GM12878 (cell line): Measurements from ENCODE around the gene ZNF775. TPM values are rescaled to one million over a fixed set of nuclear protein-coding genes. Genes with fewer than 3 reads are reported as not detected.

Experiments used
- FOS ChIP-seq: IDR thresholded peaks from 3 replicates; pipeline ENCODE4 v1.6.1; 2011; ENCODE audit warnings: borderline replicate concordance; ENCODE audit not compliant: insufficient read length; ENCODE audit errors: extremely low read depth
- JUND ChIP-seq: IDR thresholded peaks from 2 replicates; pipeline ENCODE4 v1.6.1; 2012; ENCODE audit warnings: low read depth, mild to moderate bottlenecking, low read length, improper control_type of control experiment, moderate library complexity
- MEF2B ChIP-seq: fragments of 450-650 bp; IDR thresholded peaks from 2 replicates; pipeline ENCODE4 v1.6.1; 2018; ENCODE audit warnings: mild to moderate bottlenecking, moderate library complexity; ENCODE audit not compliant: partially characterized antibody, poor library complexity, severe bottlenecking
- MYB ChIP-seq: fragments of 150-350 bp; IDR thresholded peaks from 2 replicates; pipeline ENCODE4 v1.6.1; 2014; ENCODE audit warnings: mild to moderate bottlenecking, low read depth, low read length, borderline replicate concordance
- POLR2A ChIP-seq: IDR thresholded peaks from 2 replicates; pipeline ENCODE4 v1.6.1; 2011; ENCODE audit warnings: low read depth, mild to moderate bottlenecking, low read length
- POU2F2 ChIP-seq: IDR thresholded peaks from 3 replicates; pipeline ENCODE4 v1.6.1; 2011; ENCODE audit warnings: low read depth, mild to moderate bottlenecking, low read length, borderline replicate concordance
- RAD21 ChIP-seq: IDR thresholded peaks from 2 replicates; pipeline ENCODE4 v1.6.1; 2011; ENCODE audit warnings: mild to moderate bottlenecking, low read depth, low read length, moderate library complexity; ENCODE audit not compliant: insufficient read depth
- SP1 ChIP-seq: IDR thresholded peaks from one replicate; pipeline ENCODE4 v1.6.1; 2011; ENCODE audit warnings: low read depth, low read length
- ZNF217 ChIP-seq: fragments of 450-650 bp; IDR thresholded peaks from 2 replicates; pipeline ENCODE4 v1.6.1; 2017; ENCODE audit warnings: antibody characterized with exemption, mild to moderate bottlenecking
- polyA plus RNA-seq, 11 experiments: library from polyadenylated mRNA; depleted of rRNA in 4 of 11; unstranded in 6 of 11; stranded (reverse) in 5 of 11; fragments of >200 nt; fragmentation: Nextera tagmentation in 4 of 11; fragmentation: Illumina TruSeq in 1 of 11; extraction: Ambion mirVana in 4 of 11; extraction: Trizol in 1 of 11; gene quantifications; 1 replicate in 1 of 11; 2 replicates in 10 of 11; pipeline versions ENCODE4 v1.2.1 to v1.2.3, GENCODE V29; 2011 to 2016; ENCODE audit warnings: inconsistent platforms in 2 of 11, missing spikeins in 2 of 11, low read depth in 1 of 11
- total RNA-seq, 4 experiments: library from RNA; depleted of rRNA in 3 of 4; stranded (reverse); fragments of >200 nt in 3 of 4; fragmentation: Illumina TruSeq in 1 of 4; extraction: Trizol in 1 of 4; gene quantifications; 2 replicates each; pipeline versions ENCODE4 v1.2.1 to v1.2.3, GENCODE V29; 2013 to 2021
- TF ChIP-seq, protein P1 (sequence below): fragments of 450-650 bp; IDR thresholded peaks from 2 replicates; pipeline ENCODE4 v1.6.1; 2017; ENCODE audit warnings: antibody characterized with exemption, mild to moderate bottlenecking, moderate library complexity
- TF ChIP-seq, protein P2 (sequence below): fragments of 450-650 bp; IDR thresholded peaks from 2 replicates; pipeline ENCODE4 v1.6.1; 2017; ENCODE audit warnings: mild to moderate bottlenecking, low read depth, inconsistent platforms; ENCODE audit not compliant: poor library complexity, severe bottlenecking
- TF ChIP-seq, protein P3 (sequence below): fragments of 450-650 bp; IDR thresholded peaks from 2 replicates; pipeline ENCODE4 v1.6.1; 2017; ENCODE audit warnings: mild to moderate bottlenecking
- TF ChIP-seq, protein P4 (sequence below): fragments of 450-650 bp; IDR thresholded peaks from 2 replicates; pipeline ENCODE4 v1.6.1; 2017; ENCODE audit warnings: mild to moderate bottlenecking, moderate library complexity

The ZNF775 gene
- total and polyA plus RNA-seq, 10 of the 15 experiments (the other 5 are each of a cell fraction or from before 2014, with no cell fraction given), result 0.05 to 14.3 (median 2.1) TPM

GRCh38 chr7:150389532-150389816, 10.3 kb downstream of the ZNF775 start (continued):
- TF ChIP-seq, protein P1, sequence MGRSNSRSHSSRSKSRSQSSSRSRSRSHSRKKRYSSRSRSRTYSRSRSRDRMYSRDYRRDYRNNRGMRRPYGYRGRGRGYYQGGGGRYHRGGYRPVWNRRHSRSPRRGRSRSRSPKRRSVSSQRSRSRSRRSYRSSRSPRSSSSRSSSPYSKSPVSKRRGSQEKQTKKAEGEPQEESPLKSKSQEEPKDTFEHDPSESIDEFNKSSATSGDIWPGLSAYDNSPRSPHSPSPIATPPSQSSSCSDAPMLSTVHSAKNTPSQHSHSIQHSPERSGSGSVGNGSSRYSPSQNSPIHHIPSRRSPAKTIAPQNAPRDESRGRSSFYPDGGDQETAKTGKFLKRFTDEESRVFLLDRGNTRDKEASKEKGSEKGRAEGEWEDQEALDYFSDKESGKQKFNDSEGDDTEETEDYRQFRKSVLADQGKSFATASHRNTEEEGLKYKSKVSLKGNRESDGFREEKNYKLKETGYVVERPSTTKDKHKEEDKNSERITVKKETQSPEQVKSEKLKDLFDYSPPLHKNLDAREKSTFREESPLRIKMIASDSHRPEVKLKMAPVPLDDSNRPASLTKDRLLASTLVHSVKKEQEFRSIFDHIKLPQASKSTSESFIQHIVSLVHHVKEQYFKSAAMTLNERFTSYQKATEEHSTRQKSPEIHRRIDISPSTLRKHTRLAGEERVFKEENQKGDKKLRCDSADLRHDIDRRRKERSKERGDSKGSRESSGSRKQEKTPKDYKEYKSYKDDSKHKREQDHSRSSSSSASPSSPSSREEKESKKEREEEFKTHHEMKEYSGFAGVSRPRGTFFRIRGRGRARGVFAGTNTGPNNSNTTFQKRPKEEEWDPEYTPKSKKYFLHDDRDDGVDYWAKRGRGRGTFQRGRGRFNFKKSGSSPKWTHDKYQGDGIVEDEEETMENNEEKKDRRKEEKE, result no peak
- TF ChIP-seq JUND (no peak), POU2F2 (no peak), FOS (no peak), MEF2B (no peak), SP1 (no peak), ZNF217 (no peak), POLR2A (no peak), MYB (no peak), RAD21 (no peak)
- TF ChIP-seq, protein P2, sequence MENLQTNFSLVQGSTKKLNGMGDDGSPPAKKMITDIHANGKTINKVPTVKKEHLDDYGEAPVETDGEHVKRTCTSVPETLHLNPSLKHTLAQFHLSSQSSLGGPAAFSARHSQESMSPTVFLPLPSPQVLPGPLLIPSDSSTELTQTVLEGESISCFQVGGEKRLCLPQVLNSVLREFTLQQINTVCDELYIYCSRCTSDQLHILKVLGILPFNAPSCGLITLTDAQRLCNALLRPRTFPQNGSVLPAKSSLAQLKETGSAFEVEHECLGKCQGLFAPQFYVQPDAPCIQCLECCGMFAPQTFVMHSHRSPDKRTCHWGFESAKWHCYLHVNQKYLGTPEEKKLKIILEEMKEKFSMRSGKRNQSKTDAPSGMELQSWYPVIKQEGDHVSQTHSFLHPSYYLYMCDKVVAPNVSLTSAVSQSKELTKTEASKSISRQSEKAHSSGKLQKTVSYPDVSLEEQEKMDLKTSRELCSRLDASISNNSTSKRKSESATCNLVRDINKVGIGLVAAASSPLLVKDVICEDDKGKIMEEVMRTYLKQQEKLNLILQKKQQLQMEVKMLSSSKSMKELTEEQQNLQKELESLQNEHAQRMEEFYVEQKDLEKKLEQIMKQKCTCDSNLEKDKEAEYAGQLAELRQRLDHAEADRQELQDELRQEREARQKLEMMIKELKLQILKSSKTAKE, result no peak
- TF ChIP-seq, protein P3, sequence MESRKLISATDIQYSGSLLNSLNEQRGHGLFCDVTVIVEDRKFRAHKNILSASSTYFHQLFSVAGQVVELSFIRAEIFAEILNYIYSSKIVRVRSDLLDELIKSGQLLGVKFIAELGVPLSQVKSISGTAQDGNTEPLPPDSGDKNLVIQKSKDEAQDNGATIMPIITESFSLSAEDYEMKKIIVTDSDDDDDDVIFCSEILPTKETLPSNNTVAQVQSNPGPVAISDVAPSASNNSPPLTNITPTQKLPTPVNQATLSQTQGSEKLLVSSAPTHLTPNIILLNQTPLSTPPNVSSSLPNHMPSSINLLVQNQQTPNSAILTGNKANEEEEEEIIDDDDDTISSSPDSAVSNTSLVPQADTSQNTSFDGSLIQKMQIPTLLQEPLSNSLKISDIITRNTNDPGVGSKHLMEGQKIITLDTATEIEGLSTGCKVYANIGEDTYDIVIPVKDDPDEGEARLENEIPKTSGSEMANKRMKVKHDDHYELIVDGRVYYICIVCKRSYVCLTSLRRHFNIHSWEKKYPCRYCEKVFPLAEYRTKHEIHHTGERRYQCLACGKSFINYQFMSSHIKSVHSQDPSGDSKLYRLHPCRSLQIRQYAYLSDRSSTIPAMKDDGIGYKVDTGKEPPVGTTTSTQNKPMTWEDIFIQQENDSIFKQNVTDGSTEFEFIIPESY, result no peak
- TF ChIP-seq, protein P4, sequence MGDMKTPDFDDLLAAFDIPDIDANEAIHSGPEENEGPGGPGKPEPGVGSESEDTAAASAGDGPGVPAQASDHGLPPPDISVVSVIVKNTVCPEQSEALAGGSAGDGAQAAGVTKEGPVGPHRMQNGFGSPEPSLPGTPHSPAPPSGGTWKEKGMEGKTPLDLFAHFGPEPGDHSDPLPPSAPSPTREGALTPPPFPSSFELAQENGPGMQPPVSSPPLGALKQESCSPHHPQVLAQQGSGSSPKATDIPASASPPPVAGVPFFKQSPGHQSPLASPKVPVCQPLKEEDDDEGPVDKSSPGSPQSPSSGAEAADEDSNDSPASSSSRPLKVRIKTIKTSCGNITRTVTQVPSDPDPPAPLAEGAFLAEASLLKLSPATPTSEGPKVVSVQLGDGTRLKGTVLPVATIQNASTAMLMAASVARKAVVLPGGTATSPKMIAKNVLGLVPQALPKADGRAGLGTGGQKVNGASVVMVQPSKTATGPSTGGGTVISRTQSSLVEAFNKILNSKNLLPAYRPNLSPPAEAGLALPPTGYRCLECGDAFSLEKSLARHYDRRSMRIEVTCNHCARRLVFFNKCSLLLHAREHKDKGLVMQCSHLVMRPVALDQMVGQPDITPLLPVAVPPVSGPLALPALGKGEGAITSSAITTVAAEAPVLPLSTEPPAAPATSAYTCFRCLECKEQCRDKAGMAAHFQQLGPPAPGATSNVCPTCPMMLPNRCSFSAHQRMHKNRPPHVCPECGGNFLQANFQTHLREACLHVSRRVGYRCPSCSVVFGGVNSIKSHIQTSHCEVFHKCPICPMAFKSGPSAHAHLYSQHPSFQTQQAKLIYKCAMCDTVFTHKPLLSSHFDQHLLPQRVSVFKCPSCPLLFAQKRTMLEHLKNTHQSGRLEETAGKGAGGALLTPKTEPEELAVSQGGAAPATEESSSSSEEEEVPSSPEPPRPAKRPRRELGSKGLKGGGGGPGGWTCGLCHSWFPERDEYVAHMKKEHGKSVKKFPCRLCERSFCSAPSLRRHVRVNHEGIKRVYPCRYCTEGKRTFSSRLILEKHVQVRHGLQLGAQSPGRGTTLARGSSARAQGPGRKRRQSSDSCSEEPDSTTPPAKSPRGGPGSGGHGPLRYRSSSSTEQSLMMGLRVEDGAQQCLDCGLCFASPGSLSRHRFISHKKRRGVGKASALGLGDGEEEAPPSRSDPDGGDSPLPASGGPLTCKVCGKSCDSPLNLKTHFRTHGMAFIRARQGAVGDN, result no peak
